GM12864 (cell line): ENCODE results near the gene TMEM267.
"Not testable (repeated sequence)": the region's sequence is repeated elsewhere in the genome, so short reads cannot be mapped to it uniquely, and the experiment has no call there.

Source experiments
- DNase-seq: peaks from one replicate; pipeline ENCODE4 v3.0.0-alpha.2; 2011; ENCODE audit warnings: low read depth
- H3K4me3 ChIP-seq: 2 replicates; pipeline ENCODE4 v1.5.1; 2011; ENCODE audit warnings: mild to moderate bottlenecking, low read depth, low read length, control low read depth
- CTCF ChIP-seq: IDR thresholded peaks from 2 replicates; pipeline ENCODE4 v1.5.1; 2011; ENCODE audit warnings: low read depth, mild to moderate bottlenecking, moderate library complexity, low read length, control low read depth, inconsistent platforms; ENCODE audit errors: missing control alignments

Gene TMEM267

GRCh38 chr5:43514471-43514815 lies 30.8 kb upstream of the TMEM267 start:
- peak overlapping the region; percentile 65 for H3K4me3 ChIP-seq
- DNase-seq, result peak; percentile 8
- no peak for TF ChIP-seq CTCF

- H3K4me3 ChIP-seq, result peak overlapping the region; percentile 65
- no peak for TF ChIP-seq CTCF
- no peak for DNase-seq
Observed at GRCh38 chr5:43514025-43514424, 30.4 kb upstream of the TMEM267 start.

- not testable (repeated sequence) for H3K4me3 ChIP-seq, DNase-seq
Observed at GRCh38 chr5:43511062-43511461, 27.4 kb upstream of the TMEM267 start.

DNA sequence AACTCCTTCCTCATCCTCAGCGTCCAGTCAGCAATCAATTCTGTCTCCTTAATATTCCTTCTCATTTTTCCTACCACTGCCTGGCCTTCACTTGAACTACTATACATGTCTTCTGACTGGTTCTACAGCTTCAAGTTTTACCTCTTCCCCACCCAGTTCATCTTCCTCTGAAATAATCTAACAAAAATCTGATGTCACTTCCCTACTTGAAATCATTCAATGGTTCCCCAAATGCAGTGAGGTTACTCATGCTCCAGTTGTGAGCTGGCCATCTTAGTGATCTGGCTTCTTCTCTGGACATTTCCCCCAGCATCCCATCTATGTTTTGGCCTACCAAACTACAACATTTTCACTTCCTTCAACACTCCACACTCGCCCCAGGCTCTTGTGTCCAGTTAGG lies 14.9 kb upstream of the TMEM267 start:
- no peak overlapping the region for H3K4me3 ChIP-seq
- DNase-seq, result no peak
- no peak for TF ChIP-seq CTCF

- no peak for DNase-seq
- TF ChIP-seq CTCF, result peak; percentile 10
- no peak overlapping the region for H3K4me3 ChIP-seq
Observed at GRCh38 chr5:43497311-43498104, 13.8 kb upstream of the TMEM267 start.

- no peak overlapping the region for H3K4me3 ChIP-seq
- no peak for TF ChIP-seq CTCF
- no peak for DNase-seq
Observed at GRCh38 chr5:43491326-43491725, 7.7 kb upstream of the TMEM267 start.

DNA sequence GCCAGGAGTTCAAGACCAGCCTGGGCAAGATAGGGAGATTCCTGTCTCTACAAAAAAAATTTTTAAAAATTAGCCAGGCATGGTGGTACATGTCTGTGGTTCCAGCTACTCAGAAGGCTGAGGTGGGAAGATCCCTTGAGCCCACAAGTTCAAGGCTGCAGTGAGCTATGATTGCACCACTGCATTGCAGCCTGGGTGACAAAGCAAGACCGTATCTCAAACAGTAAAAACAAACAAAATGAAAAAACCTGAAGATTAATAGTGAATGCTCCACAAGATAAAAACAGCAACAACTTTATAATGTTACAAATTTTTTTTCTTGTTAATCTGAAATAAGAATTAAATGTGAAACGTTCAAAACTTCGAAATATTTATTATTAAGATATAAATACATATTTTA lies 2.7 kb upstream of the TMEM267 start:
- TF ChIP-seq CTCF, result no peak
- DNase-seq, result no peak
- H3K4me3 ChIP-seq, result no peak overlapping the region

- DNase-seq, result no peak
- TF ChIP-seq CTCF, result no peak
- H3K4me3 ChIP-seq, result no peak overlapping the region
Observed at GRCh38 chr5:43485406-43485805, 1.7 kb upstream of the TMEM267 start.
